ENCODE data around the gene EXO1.
A peak's percentile ranks its signal among the peaks of the same experiment; 100 is the strongest.

The EXO1 gene

GRCh38 chr1:241894016-241894415 is 46.0 kb downstream of the EXO1 start:
- DNase-seq (ENCODE audit: low read depth) = no peak

GRCh38 chr1:241895013-241895412 is 47.0 kb downstream of the EXO1 start:
- no peak for DNase-seq (ENCODE audit: low read depth)

GRCh38 chr1:241896670-241896962 is 48.6 kb downstream of the EXO1 start:
- DNase-seq (ENCODE audit: low read depth) = no peak

GRCh38 chr1:241899210-241899609 is 51.2 kb downstream of the EXO1 start:
- DNase-seq (ENCODE audit: low read depth) = no peak

GRCh38 chr1:241900381-241900780 is 52.4 kb downstream of the EXO1 start:
- no peak for DNase-seq (ENCODE audit: low read depth)

- DNase-seq (ENCODE audit: low read depth) = no peak
Measured at GRCh38 chr1:241902391-241903065, 54.5 kb downstream of the EXO1 start.

- DNase-seq (ENCODE audit: low read depth) = no peak
Measured at GRCh38 chr1:241916196-241916595, 68.2 kb downstream of the EXO1 start.

GRCh38 chr1:241917487-241917886 is 69.5 kb downstream of the EXO1 start:
- no peak for DNase-seq (ENCODE audit: low read depth)

- peak; percentile 54 for DNase-seq (ENCODE audit: low read depth)
Measured at GRCh38 chr1:241918879-241919278, 70.9 kb downstream of the EXO1 start.

GRCh38 chr1:241924080-241924808 is 76.2 kb downstream of the EXO1 start:
- no peak for DNase-seq (ENCODE audit: low read depth)

- no peak for DNase-seq (ENCODE audit: low read depth)
Measured at GRCh38 chr1:241926141-241926540, 78.1 kb downstream of the EXO1 start.

- DNase-seq (ENCODE audit: low read depth) = no peak
Measured at GRCh38 chr1:241927321-241927720, 79.3 kb downstream of the EXO1 start.

GRCh38 chr1:241932845-241933244 is 84.8 kb downstream of the EXO1 start:
- no peak for DNase-seq (ENCODE audit: low read depth)

GRCh38 chr1:241934201-241934848 is 86.3 kb downstream of the EXO1 start:
- DNase-seq (ENCODE audit: low read depth) = peak; percentile 31

GRCh38 chr1:241934866-241935265 is 86.9 kb downstream of the EXO1 start:
- DNase-seq (ENCODE audit: low read depth) = no peak

Measured in fibroblast of gingiva (primary cell).